ENCODE data around the gene WIPF1. TPM values are rescaled to one million over a fixed set of nuclear protein-coding genes. Genes with fewer than 3 reads are reported as not detected.

The WIPF1 gene
- total RNA-seq, 2 donors from 2014 or later, result 6.7 to 21.4 TPM

DNA sequence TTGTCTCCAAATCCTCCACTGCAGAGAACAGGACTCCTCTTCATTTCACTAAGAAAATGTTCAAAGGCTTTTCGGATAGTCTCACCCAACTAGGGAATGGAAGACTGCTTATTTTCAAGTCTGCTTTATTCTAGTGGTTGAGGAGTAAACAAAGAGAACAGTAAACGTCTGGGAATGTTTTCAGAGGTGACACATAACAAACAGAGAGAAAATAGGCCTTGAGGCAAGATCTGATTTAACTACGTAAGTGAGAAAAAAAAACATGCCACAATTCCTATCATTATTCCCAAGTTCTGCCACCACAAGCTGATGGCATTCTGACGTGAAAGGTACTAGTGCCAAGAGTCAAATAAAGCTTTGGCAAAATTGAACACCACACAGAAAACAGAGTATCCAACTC, 16.7 kb upstream of the WIPF1 start:
- H3K9me3 ChIP-seq, result no peaks in the 10 kb centered on the region
- DNase-seq, result no peak
- no peaks in the 10 kb centered on the region for H3K36me3 ChIP-seq
- no peak overlapping the region for H3K4me3 ChIP-seq
- H3K27me3 ChIP-seq, result no peaks in the 10 kb centered on the region
- no peaks in the 10 kb centered on the region for H3K4me1 ChIP-seq
- no peak overlapping the region for H3K27ac ChIP-seq
- TF ChIP-seq, protein P1, sequence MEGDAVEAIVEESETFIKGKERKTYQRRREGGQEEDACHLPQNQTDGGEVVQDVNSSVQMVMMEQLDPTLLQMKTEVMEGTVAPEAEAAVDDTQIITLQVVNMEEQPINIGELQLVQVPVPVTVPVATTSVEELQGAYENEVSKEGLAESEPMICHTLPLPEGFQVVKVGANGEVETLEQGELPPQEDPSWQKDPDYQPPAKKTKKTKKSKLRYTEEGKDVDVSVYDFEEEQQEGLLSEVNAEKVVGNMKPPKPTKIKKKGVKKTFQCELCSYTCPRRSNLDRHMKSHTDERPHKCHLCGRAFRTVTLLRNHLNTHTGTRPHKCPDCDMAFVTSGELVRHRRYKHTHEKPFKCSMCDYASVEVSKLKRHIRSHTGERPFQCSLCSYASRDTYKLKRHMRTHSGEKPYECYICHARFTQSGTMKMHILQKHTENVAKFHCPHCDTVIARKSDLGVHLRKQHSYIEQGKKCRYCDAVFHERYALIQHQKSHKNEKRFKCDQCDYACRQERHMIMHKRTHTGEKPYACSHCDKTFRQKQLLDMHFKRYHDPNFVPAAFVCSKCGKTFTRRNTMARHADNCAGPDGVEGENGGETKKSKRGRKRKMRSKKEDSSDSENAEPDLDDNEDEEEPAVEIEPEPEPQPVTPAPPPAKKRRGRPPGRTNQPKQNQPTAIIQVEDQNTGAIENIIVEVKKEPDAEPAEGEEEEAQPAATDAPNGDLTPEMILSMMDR (IDR thresholded peaks at IDR 0.05), result no peak
- no peak overlapping the region for H3K9ac ChIP-seq (ENCODE audit: low read depth in 2 of 2, low read length in 2 of 2)
- intact Hi-C loops (cut with DNase I), result no loop called here

DNA sequence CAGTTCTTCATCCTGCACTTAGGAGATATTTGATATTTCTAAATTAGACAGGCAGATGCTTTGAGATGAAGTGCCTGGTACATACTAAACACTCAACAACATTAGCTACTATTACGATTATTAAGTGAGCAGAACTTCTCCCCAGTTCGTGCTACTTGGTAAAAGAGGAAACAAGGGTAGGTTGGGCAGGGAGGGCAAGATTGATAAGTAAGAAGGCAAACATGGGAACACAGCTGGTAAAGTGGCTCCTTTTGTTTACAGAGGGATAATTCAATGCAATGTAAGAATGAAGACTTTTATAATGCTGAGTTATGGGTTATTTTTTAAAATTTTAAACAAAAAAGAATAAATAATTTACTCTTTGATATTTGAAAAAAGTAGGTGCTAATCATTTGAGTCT, 15.9 kb upstream of the WIPF1 start:
- Histone ChIP-seq H3K36me3 (no peaks in the 10 kb centered on the region), H3K9ac (ENCODE audit: low read depth in 2 of 2, low read length in 2 of 2) (no peak overlapping the region), H3K27me3 (no peaks in the 10 kb centered on the region), H3K4me1 (no peaks in the 10 kb centered on the region), H3K4me3 (no peak overlapping the region), H3K27ac (no peak overlapping the region), H3K9me3 (no peaks in the 10 kb centered on the region)
- no peak for DNase-seq
- intact Hi-C loops (cut with DNase I), result no loop called here
- TF ChIP-seq, protein P1 (IDR thresholded peaks at IDR 0.05), result no peak

DNA sequence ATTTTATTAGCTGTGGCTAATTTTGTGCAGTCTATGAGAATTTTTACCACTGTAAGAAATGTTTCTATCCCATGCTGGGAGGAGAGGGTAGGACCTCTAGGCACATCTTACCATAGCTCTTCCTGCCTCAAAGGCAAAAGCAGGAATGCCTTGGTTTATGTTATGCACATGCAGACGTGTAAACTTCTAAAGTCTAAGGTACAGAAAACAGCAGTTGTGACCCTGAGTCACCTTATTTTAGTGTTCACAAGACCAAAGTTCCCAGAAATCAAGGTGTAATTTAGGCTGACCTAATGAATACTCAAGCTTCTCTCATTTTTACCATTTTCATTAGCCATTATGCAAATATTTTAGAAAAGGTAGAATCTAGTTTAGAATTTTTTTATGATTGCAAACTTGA, 15.4 kb upstream of the WIPF1 start:
- H3K4me1 ChIP-seq, result no peaks in the 10 kb centered on the region

DNA sequence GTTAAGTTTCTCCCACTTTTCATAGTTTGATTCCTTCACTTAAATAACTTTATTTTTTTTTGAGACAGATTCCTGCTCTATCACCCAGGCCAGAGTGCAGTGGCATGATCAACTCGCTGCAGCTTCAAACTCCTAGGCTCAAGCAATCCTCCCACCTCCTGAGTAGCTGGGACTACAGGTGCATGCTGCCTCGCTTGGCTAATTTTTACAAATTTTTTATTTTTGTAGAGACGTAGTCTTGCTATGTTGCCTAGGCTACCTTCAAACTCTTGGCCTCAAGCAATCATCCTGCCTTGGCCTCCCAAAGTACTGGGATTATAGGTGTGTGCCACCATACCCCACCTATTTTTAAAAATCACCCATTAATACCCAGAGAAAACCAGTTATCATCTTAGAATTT, 14.2 kb upstream of the WIPF1 start:
- H3K36me3 ChIP-seq, result no peaks in the 10 kb centered on the region

More for the DNA sequence above, 15.4 kb upstream of the WIPF1 start:
- intact Hi-C loops (cut with DNase I), result no loop called here
- H3K9me3 ChIP-seq, result no peaks in the 10 kb centered on the region
- H3K36me3 ChIP-seq, result no peaks in the 10 kb centered on the region
- H3K4me3 ChIP-seq, result no peak overlapping the region
- H3K27ac ChIP-seq, result no peak overlapping the region
- TF ChIP-seq, protein P1 (IDR thresholded peaks at IDR 0.05), result no peak
- no peak for DNase-seq
- H3K27me3 ChIP-seq, result no peaks in the 10 kb centered on the region
- no peak overlapping the region for H3K9ac ChIP-seq (ENCODE audit: low read depth in 2 of 2, low read length in 2 of 2)

DNA sequence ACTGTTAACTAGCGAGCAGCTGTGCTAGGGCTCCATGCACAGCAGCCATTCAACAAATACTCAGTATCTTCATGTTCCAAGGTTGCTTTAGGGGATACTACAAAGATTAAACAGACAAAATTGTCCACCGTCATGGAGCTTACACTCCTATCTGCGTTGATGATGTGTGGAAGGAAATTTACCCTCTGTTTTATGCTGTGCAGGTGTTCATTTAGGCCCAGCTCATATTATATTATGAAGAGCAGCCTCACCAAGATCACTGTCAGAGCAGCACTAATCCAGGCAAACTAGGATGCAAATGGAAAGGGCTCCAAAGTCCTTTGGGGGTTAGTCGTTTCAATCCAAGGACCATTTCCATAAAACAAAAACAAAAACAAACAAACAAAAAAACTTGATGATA, 13.4 kb upstream of the WIPF1 start:
- Histone ChIP-seq H3K4me3 (no peak overlapping the region), H3K27me3 (no peaks in the 10 kb centered on the region), H3K36me3 (no peaks in the 10 kb centered on the region), H3K4me1 (no peaks in the 10 kb centered on the region), H3K9ac (ENCODE audit: low read depth in 2 of 2, low read length in 2 of 2) (no peak overlapping the region), H3K27ac (no peak overlapping the region), H3K9me3 (no peaks in the 10 kb centered on the region)
- intact Hi-C loops (cut with DNase I), result no loop called here
- DNase-seq, result no peak
- TF ChIP-seq, protein P1 (IDR thresholded peaks at IDR 0.05), result no peak

More for the DNA sequence above, 14.2 kb upstream of the WIPF1 start:
- Histone ChIP-seq H3K4me3 (no peak overlapping the region), H3K9me3 (no peaks in the 10 kb centered on the region), H3K4me1 (no peaks in the 10 kb centered on the region), H3K9ac (ENCODE audit: low read depth in 2 of 2, low read length in 2 of 2) (no peak overlapping the region), H3K27me3 (no peaks in the 10 kb centered on the region), H3K27ac (no peak overlapping the region)
- TF ChIP-seq, protein P1 (IDR thresholded peaks at IDR 0.05), result no peak
- intact Hi-C loops (cut with DNase I), result no loop called here
- DNase-seq, result no peak

Measured in colonic mucosa (tissue), 4 donors.